ENCODE measurements around the gene PREX1. TPM values are rescaled to one million over a fixed set of nuclear protein-coding genes. Genes with fewer than 3 reads are reported as not detected.
"Not testable (repeated sequence)": the region's sequence is repeated elsewhere in the genome, so short reads cannot be mapped to it uniquely, and the experiment has no call there.

PREX1 gene
- total RNA-seq, 1 donor from 2014 or later, result 78.2 TPM

GRCh38 chr20:48846516-48847492, 19.0 kb upstream of the PREX1 start:
- ATAC-seq (peak; percentile 49 to 56), DNase-seq (no peak)
- no peak for TF ChIP-seq CTCF (IDR thresholded peaks at IDR 0.05)
- Histone ChIP-seq H3K4me3 (no peak overlapping the region), H3K27ac (no peak overlapping the region), H3K4me1 (no peaks in the 10 kb centered on the region), H3K9me3 (no peaks in the 10 kb centered on the region), H3K27me3 (ENCODE audit: low read depth) (peaks cover 10% of the 10 kb centered on the region), H3K36me3 (no peaks in the 10 kb centered on the region)
- intact Hi-C loops (cut with DNase I), result no loop called here

GRCh38 chr20:48845721-48846306, 18.0 kb upstream of the PREX1 start:
- intact Hi-C loops (cut with DNase I), result no loop called here
- H3K9me3 ChIP-seq, result no peaks in the 10 kb centered on the region
- ATAC-seq, result no peak
- no peak overlapping the region for H3K27ac ChIP-seq
- no peak for TF ChIP-seq CTCF (IDR thresholded peaks at IDR 0.05)
- no peaks in the 10 kb centered on the region for H3K36me3 ChIP-seq
- H3K4me1 ChIP-seq, result no peaks in the 10 kb centered on the region
- H3K27me3 ChIP-seq (ENCODE audit: low read depth), result peaks cover 10% of the 10 kb centered on the region
- DNase-seq, result no peak
- no peak overlapping the region for H3K4me3 ChIP-seq

- DNase-seq (no peak), ATAC-seq (no peak)
- H3K9me3 ChIP-seq, result no peaks in the 10 kb centered on the region
- no peak overlapping the region for H3K27ac ChIP-seq
- no peak for TF ChIP-seq CTCF (IDR thresholded peaks at IDR 0.05)
- H3K36me3 ChIP-seq, result no peaks in the 10 kb centered on the region
- no peak overlapping the region for H3K4me3 ChIP-seq
- H3K27me3 ChIP-seq (ENCODE audit: low read depth), result peaks cover 3% of the 10 kb centered on the region
- H3K4me1 ChIP-seq, result no peaks in the 10 kb centered on the region
- intact Hi-C loops (cut with DNase I), result no loop called here
These were observed 17.2 kb upstream of the PREX1 start for GRCh38 chr20:48844996-48845395.

GRCh38 chr20:48843896-48844295, 16.1 kb upstream of the PREX1 start:
- intact Hi-C loops (cut with DNase I); DNase-seq; H3K36me3 ChIP-seq; H3K9me3 ChIP-seq; H3K4me1 ChIP-seq; H3K27me3 ChIP-seq (ENCODE audit: low read depth); ATAC-seq; H3K27ac ChIP-seq; H3K4me3 ChIP-seq: not testable (repeated sequence)

- no peak for DNase-seq
- Histone ChIP-seq H3K27me3 (ENCODE audit: low read depth) (peaks cover 3% of the 10 kb centered on the region), H3K27ac (no peak overlapping the region), H3K9me3 (no peaks in the 10 kb centered on the region), H3K36me3 (no peaks in the 10 kb centered on the region), H3K4me1 (no peaks in the 10 kb centered on the region), H3K4me3 (no peak overlapping the region)
- intact Hi-C loops (cut with DNase I), result no loop called here
- ATAC-seq, result no peak
- no peak for TF ChIP-seq CTCF (IDR thresholded peaks at IDR 0.05)
These were observed 15.4 kb upstream of the PREX1 start for GRCh38 chr20:48843057-48843806.

All from lower lobe of right lung (tissue), 2 donors.